Pancreas (tissue), 10 donors: Measurements from ENCODE around the gene SEC11A. TPM values are rescaled to one million over a fixed set of nuclear protein-coding genes. Genes with fewer than 3 reads are reported as not detected.

Experiments
- ATAC-seq, 4 donors: fragments of 200-7000 bp; cut with Tn5 transposase; one replicate each; pipeline versions ENCODE4 v1.8.0 to v1.9.1; 2020; ENCODE audit warnings: mild to moderate bottlenecking in 4 of 4, moderate library complexity in 4 of 4
- DNase-seq, 6 donors: peaks; one replicate each; pipeline ENCODE4 v3.0.0-alpha.2; 2020
- FAIRE-seq: peaks from 2 replicates; lab custom pipeline; 2012; peaks lifted over from hg19 to GRCh38; lab: Jason Lieb, UNC
- H3K27ac ChIP-seq, 4 donors: fragments of 200-600 bp; sonication (generic); 1 replicate in 3 of 4; 2 replicates in 1 of 4; pipeline versions ENCODE4 v1.5.0 to v1.8.0; 2020
- H3K27me3 ChIP-seq, 4 donors: fragments of 200-600 bp; one replicate each; pipeline ENCODE4 v1.8.0; 2021
- H3K36me3 ChIP-seq, 3 donors: fragments of 200-600 bp; sonication (generic) in 1 of 3; one replicate each; pipeline versions ENCODE4 v1.5.0 to v1.8.0; 2020 to 2021
- H3K4me1 ChIP-seq, 3 donors: fragments of 200-600 bp; one replicate each; pipeline ENCODE4 v1.8.0; 2021
- H3K4me3 ChIP-seq, 4 donors: fragments of 200-600 bp; sonication (generic) in 2 of 4; one replicate each; pipeline versions ENCODE4 v1.5.0 to v1.8.0; 2020 to 2021
- H3K9me3 ChIP-seq, 4 donors: fragments of 200-600 bp; one replicate each; pipeline ENCODE4 v1.8.0; 2021
- WGBS, 2 donors: extraction: QIAGEN DNeasy Blood & Tissue Kit; methylation state at CpG; one replicate each; pipeline ENCODE4 v1.1.7; 2013; 5-methylcytosine and 5-hydroxymethylcytosine counted together
- intact Hi-C, 3 donors: fragments of 100-400 bp; cut with DNase I; formaldehyde crosslinking; loops; one replicate each; pipeline versions ENCODE4 v1.11.1 to v1.14.2; 2022
- polyA plus RNA-seq, 2 donors: library from polyadenylated mRNA; stranded (reverse); fragments of 200-250 nt; gene quantifications; one replicate each; pipeline ENCODE4 v1.2.3, GENCODE V29; 2013
- total RNA-seq, 6 donors: library from RNA; stranded (reverse); fragmentation: NEBNext Ultra II Directional in 4 of 6; extraction: Animal tissue kit (Norgen Biotek cat#: 25700) in 4 of 6; gene quantifications; one replicate each; pipeline versions ENCODE4 v1.2.1 to v1.2.4, GENCODE V29; 2021 to 2023
- TF ChIP-seq, protein P1 (sequence below), 4 donors: fragments of 200-600 bp; sonication (generic) in 3 of 4; IDR thresholded peaks; one replicate each; pipeline versions ENCODE4 v1.5.0 to v1.8.0; 2021; ENCODE audit warnings: antibody characterized with exemption in 4 of 4
- donor health status: healthy with polysubstance abuse.
- donor health status: DM: no; HTN: no; CAD: no; lungs with moderate emphysema.
- donor health status: DM: no; HTN: no; CAD: no.
- donor health status: control.
- donor health status: control.
- donor health status: Bipolar disorder and iron deficiency.
- donor health status: DM: yes; HTN: yes; CAD: no.
- donor health status: DM: no; HTN: no; CAD: no.
- donor health status: DM: no; HTN: no; CAD: no.
- donor health status: DM: yes; HTN: yes; CAD: no.

SEC11A gene
- total and polyA plus RNA-seq, 8 donors: 43.7 to 98.7 (median 69.5) TPM

DNA sequence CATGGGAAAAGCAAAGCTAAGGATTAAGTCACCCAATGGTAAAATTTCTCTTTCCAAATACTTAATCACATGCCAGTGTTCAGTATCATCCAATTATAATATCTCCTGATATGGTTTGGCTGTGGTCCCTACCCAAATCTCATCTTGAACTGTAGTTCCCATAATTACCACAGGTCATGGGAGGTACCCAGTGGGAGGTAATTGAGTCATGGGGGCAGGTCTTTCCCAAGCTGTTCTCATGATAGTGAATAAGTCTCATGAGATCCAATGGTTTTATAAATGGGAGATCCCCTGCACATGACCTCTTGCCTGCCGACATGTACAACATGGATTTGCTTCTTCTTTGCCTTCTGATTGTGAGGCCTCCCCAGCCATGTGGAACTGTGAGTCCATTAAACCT lies 31.8 kb downstream of the SEC11A start:
- FAIRE-seq: no peak
- Histone ChIP-seq H3K36me3 (peaks cover 0 to 14% (median 4%) of the 10 kb centered on the region in 3 donors), H3K4me3 (no peak overlapping the region), H3K9me3 (no peaks in the 10 kb centered on the region), H3K4me1 (no peaks in the 10 kb centered on the region), H3K27me3 (no peaks in the 10 kb centered on the region), H3K27ac (no peak overlapping the region)
- intact Hi-C loops: no loop called here
- no peak for ATAC-seq
- WGBS, 2 donors: 47 to 100% methylated on average over 1 of the region's 1 CpG
- TF ChIP-seq, protein P1, sequence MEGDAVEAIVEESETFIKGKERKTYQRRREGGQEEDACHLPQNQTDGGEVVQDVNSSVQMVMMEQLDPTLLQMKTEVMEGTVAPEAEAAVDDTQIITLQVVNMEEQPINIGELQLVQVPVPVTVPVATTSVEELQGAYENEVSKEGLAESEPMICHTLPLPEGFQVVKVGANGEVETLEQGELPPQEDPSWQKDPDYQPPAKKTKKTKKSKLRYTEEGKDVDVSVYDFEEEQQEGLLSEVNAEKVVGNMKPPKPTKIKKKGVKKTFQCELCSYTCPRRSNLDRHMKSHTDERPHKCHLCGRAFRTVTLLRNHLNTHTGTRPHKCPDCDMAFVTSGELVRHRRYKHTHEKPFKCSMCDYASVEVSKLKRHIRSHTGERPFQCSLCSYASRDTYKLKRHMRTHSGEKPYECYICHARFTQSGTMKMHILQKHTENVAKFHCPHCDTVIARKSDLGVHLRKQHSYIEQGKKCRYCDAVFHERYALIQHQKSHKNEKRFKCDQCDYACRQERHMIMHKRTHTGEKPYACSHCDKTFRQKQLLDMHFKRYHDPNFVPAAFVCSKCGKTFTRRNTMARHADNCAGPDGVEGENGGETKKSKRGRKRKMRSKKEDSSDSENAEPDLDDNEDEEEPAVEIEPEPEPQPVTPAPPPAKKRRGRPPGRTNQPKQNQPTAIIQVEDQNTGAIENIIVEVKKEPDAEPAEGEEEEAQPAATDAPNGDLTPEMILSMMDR (IDR thresholded peaks at IDR 0.05): no peak
- no peak for DNase-seq

DNA sequence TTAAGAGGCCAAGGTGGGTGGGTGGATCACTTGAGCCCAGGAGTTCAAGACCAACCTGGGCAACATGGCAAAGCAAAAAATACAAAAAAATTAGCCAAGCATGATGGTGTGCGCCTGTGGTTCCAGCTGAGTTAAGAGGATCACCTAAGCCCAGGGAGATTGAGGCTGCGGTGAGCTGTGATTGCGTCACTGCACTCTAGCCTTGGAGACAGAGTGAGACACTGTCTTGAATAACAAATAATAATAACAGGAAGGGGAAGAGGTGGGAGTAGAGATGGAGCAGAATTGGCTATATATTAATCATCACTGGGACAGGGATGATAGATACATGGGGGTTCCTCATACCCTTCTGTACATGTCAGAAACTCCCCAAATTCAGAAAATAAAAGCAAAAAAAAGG lies 34.1 kb downstream of the SEC11A start:
- no peak for ATAC-seq
- Histone ChIP-seq H3K9me3 (no peaks in the 10 kb centered on the region), H3K4me1 (no peaks in the 10 kb centered on the region), H3K36me3 (peaks cover 0 to 13% (median 4%) of the 10 kb centered on the region in 3 donors), H3K27ac (no peak overlapping the region), H3K27me3 (no peaks in the 10 kb centered on the region), H3K4me3 (no peak overlapping the region)
- 96 to 99% methylated on average over 3 of the region's 3 CpGs for WGBS, 2 donors
- intact Hi-C loops: no loop called here
- no peak for FAIRE-seq
- no peak for DNase-seq
- TF ChIP-seq, protein P1 (IDR thresholded peaks at IDR 0.05): no peak

DNA sequence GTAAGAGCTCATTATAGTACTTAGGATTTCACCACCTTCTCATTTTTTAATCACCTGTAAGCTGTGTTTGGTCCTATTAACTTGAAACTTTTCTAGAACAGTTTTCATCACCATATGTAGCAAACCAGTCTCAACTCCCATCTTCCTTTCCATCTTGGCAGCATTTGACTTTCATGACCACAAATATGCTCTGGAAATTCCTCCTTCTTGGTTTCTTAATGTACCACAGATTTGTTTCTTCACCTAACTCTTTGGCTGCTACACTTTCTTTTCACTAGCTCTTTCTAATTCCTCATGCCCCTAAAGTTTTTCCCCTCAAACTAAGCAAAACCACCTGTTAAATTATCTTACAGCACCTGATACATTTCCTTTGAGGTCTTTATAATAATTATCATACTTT lies 44.7 kb downstream of the SEC11A start:
- Histone ChIP-seq H3K9me3 (no peaks in the 10 kb centered on the region), H3K36me3 (peaks cover 0 to 15% (median 7%) of the 10 kb centered on the region in 3 donors), H3K4me1 (no peaks in the 10 kb centered on the region), H3K27ac (no peak overlapping the region), H3K27me3 (no peaks in the 10 kb centered on the region), H3K4me3 (no peak overlapping the region)
- DNase-seq (no peak), FAIRE-seq (no peak), ATAC-seq (no peak)
- intact Hi-C loops: no loop called here
- TF ChIP-seq, protein P1 (IDR thresholded peaks at IDR 0.05): no peak

DNA sequence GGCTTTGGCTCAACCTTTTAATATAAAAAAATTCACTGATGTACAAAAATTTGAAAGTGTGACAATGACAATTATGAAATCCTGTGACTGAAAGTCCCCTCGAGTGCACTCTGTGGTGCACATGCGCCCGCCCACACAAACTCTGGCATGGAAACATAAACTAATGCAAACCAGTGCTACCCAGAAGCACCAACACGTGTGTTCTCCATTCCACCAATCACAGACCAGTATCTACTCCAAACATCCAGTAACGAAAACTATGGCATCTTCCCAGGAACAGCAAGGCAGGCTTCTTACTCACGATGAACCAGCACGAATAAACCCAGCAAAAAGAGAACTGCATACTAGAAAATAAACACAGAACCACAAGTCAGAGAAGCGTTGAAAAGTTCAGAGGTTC lies 46.2 kb downstream of the SEC11A start:
- ATAC-seq (no peak), DNase-seq (no peak), FAIRE-seq (no peak)
- WGBS, 2 donors: 92 to 95% methylated on average over 8 of the region's 8 CpGs
- no peaks in the 10 kb centered on the region for H3K4me1 ChIP-seq
- no peak overlapping the region for H3K27ac ChIP-seq
- intact Hi-C loops: no loop called here
- TF ChIP-seq, protein P1 (IDR thresholded peaks at IDR 0.05): no peak
- no peak overlapping the region for H3K4me3 ChIP-seq
- H3K36me3 ChIP-seq: peaks cover 0 to 15% (median 7%) of the 10 kb centered on the region in 3 donors
- H3K9me3 ChIP-seq: no peaks in the 10 kb centered on the region
- no peaks in the 10 kb centered on the region for H3K27me3 ChIP-seq

DNA sequence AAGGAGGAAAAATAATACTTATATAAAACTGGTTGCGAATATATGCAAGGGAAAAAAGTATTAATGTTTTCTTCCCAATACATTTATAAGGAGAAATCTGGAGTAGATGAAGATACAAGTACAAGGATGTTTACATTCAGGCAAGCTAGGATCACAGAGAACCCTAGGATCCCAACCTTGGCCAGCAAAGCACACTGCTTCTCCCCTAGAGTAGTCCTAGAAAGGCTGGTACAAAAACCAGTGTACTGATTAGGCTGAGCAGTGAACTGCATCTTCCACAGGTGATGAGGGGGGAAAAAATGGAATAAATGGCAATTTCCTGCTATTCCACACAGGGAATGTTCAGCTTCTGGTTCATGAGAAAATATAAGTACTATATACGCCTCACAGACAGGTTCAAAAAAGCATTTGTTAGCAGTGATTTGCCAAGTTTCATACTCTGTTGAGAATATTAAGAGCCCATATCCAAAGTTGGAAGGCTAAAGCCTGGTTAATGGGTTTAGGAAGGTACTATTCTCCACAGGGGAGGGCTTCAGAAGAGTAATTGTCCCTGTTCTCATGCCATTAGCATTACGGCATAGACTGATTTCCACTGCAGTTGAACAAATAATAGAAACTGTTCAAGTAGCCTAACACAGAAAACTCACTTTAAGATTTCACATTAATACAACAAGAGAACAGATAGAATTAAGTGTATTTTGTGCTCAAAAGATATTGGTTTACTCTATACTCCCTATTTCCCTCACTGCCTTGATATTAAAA lies 47.5 kb downstream of the SEC11A start:
- no peak for FAIRE-seq
- Histone ChIP-seq H3K36me3 (peaks cover 0 to 15% (median 7%) of the 10 kb centered on the region in 3 donors), H3K27me3 (no peaks in the 10 kb centered on the region), H3K27ac (peak overlapping the region in 2 of 4 donors; percentile 33 to 46), H3K4me3 (no peak overlapping the region), H3K4me1 (no peaks in the 10 kb centered on the region), H3K9me3 (no peaks in the 10 kb centered on the region)
- peak in 3 of 4 donors; percentile 41 to 75 (median 51) for ATAC-seq
- TF ChIP-seq, protein P1 (IDR thresholded peaks at IDR 0.05): no peak
- WGBS, 2 donors: 77 to 85% methylated on average over 3 of the region's 3 CpGs
- intact Hi-C loops: no loop called here
- DNase-seq: no peak
